Measurements from ENCODE around the gene TRIM41.
"Not testable (repeated sequence)": the region's sequence is repeated elsewhere in the genome, so short reads cannot be mapped to it uniquely, and the experiment has no call there.

TRIM41 gene

GRCh38 chr5:181212080-181212479 is 11.0 kb upstream of the TRIM41 start:
- DNase-seq, result no peak

GRCh38 chr5:181212934-181213333 is 10.1 kb upstream of the TRIM41 start:
- DNase-seq, result no peak

GRCh38 chr5:181214249-181214648 is 8.8 kb upstream of the TRIM41 start:
- DNase-seq, result not testable (repeated sequence)

GRCh38 chr5:181215997-181216989 is 6.8 kb upstream of the TRIM41 start:
- DNase-seq, result no peak

- DNase-seq, result no peak
These were observed 5.8 kb upstream of the TRIM41 start for GRCh38 chr5:181217111-181217802.

GRCh38 chr5:181217803-181218062 is 5.3 kb upstream of the TRIM41 start:
- no peak for DNase-seq

GRCh38 chr5:181218795-181219124 is 4.3 kb upstream of the TRIM41 start:
- DNase-seq, result no peak

GRCh38 chr5:181219262-181220177 is 3.6 kb upstream of the TRIM41 start:
- no peak for DNase-seq

- no peak for DNase-seq
These were observed 2.9 kb upstream of the TRIM41 start for GRCh38 chr5:181220178-181220515.

- no peak for DNase-seq
These were observed 1.8 kb upstream of the TRIM41 start for GRCh38 chr5:181221105-181221791.

- DNase-seq, result no peak
These were observed 1.1 kb upstream of the TRIM41 start for GRCh38 chr5:181221792-181222629.

GRCh38 chr5:181222630-181223057 is 437 bp upstream of the TRIM41 start:
- no peak for DNase-seq

GRCh38 chr5:181223729-181224389 is 778 bp downstream of the TRIM41 start:
- DNase-seq, result no peak

- no peak for DNase-seq
These were observed 1.5 kb downstream of the TRIM41 start for GRCh38 chr5:181224390-181225229.

GRCh38 chr5:181229996-181230395 is 6.9 kb downstream of the TRIM41 start:
- no peak for DNase-seq

- no peak for DNase-seq
These were observed 7.5 kb downstream of the TRIM41 start for GRCh38 chr5:181230551-181230950.

GRCh38 chr5:181231432-181231831 is 8.4 kb downstream of the TRIM41 start:
- DNase-seq, result no peak

- no peak for DNase-seq
These were observed 9.5 kb downstream of the TRIM41 start for GRCh38 chr5:181232593-181232992.

GRCh38 chr5:181233088-181233800 is 10.2 kb downstream of the TRIM41 start:
- no peak for DNase-seq
